Activated CD4-positive, alpha-beta memory T cell treated with anti-CD3 and anti-CD28 coated beads for 36 hours (primary cell): ENCODE results near the gene PSMD6. TPM values are rescaled to one million over a fixed set of nuclear protein-coding genes. Genes with fewer than 3 reads are reported as not detected.

ENCODE experiments used
- CTCF ChIA-PET: fragments of 350-600 bp; sonication (Branson Sonifier 250); formaldehyde crosslinking; loops from one replicate; lab custom pipeline; 2021; ENCODE audit warnings: antibody characterized with exemption, inconsistent platforms; lab: Charles Lee
- POLR2A ChIA-PET: fragments of 350-600 bp; sonication (Branson Sonifier 250); formaldehyde crosslinking; loops from one replicate; lab custom pipeline; 2021; ENCODE audit warnings: antibody characterized with exemption; lab: Charles Lee
- DNase-seq: peaks from one replicate; pipeline ENCODE4 v3.0.0-alpha.2; 2020
- H3K27ac Mint-ChIP-seq: one replicate; pipeline ENCODE4 v1.8.0; 2021; ENCODE audit warnings: mixed read lengths
- H3K27me3 Mint-ChIP-seq: one replicate; pipeline ENCODE4 v1.8.0; 2021; ENCODE audit warnings: mixed read lengths
- H3K36me3 Mint-ChIP-seq: one replicate; pipeline ENCODE4 v1.8.0; 2021; ENCODE audit warnings: mixed read lengths
- H3K4me1 Mint-ChIP-seq: one replicate; pipeline ENCODE4 v1.8.0; 2021; ENCODE audit warnings: low read depth, mixed read lengths
- H3K4me3 Mint-ChIP-seq: one replicate; pipeline ENCODE4 v1.8.0; 2021; ENCODE audit warnings: mild to moderate bottlenecking, mixed read lengths
- H3K9me3 Mint-ChIP-seq: one replicate; pipeline ENCODE4 v1.8.0; 2021; ENCODE audit warnings: mixed read lengths
- intact Hi-C: fragments of 100-400 bp; cut with micrococcal nuclease; formaldehyde crosslinking; loops from one replicate; pipeline ENCODE4 v1.15.1; 2023
- total RNA-seq, 2 experiments: library from RNA; stranded (reverse); gene quantifications; one replicate each; pipeline ENCODE4 v1.2.3, GENCODE V29; 2021

PSMD6 gene
- total RNA-seq: 100 to 1,000 TPM; 104 to 109 TPM

GRCh38 chr3:64023187-64023860 lies at the start of gene PSMD6:
PSMD6 (minus strand) TSS chr3:64023494; CDS start chr3:64023419, 75 bp downstream.
- Mint-ChIP-seq H3K27me3 (peaks cover 5% of the 10 kb centered on the region), H3K4me1 (peaks cover 27% of the 10 kb centered on the region), H3K36me3 (peaks cover 21% of the 10 kb centered on the region), H3K4me3 (peak within 1 kb of the TSS; percentile 85), H3K9me3 (no peaks in the 10 kb centered on the region), H3K27ac (peak within 1 kb of the TSS; percentile 76)
- intact Hi-C loops: loop anchor here (2.0 to 5.0 kb wide), 3 partner anchors 57 to 161 kb away; partner anchors contain the start of genes ATXN7, SCAANT1 and THOC7
- peak; percentile 95 for DNase-seq
- CTCF ChIA-PET: interaction anchor here (0.6 to 3.0 kb wide), 19 partner anchors 9 to 461 kb away, joined by 3 to 21 read pairs (median 4); partner anchors contain the start of gene SCAANT1
- POLR2A ChIA-PET: interaction anchor here (0.6 to 2.6 kb wide), 4 partner anchors 15 to 1282 kb away, joined by 3 to 10 read pairs (median 4); partner anchors contain the start of gene SCAANT1

GRCh38 chr3:64072126-64072525 lies 48.8 kb upstream of the PSMD6 start:
- intact Hi-C loops: no loop called here
- CTCF ChIA-PET: no interaction called here
- POLR2A ChIA-PET: no interaction called here
- Mint-ChIP-seq H3K9me3 (no peaks in the 10 kb centered on the region), H3K36me3 (no peaks in the 10 kb centered on the region), H3K27me3 (peaks cover 21% of the 10 kb centered on the region), H3K4me3 (no peak overlapping the region), H3K27ac (no peak overlapping the region), H3K4me1 (no peaks in the 10 kb centered on the region)
- DNase-seq: no peak

GRCh38 chr3:64070704-64071103 lies 47.4 kb upstream of the PSMD6 start:
- intact Hi-C loops: no loop called here
- CTCF ChIA-PET: no interaction called here
- Mint-ChIP-seq H3K27ac (no peak overlapping the region), H3K9me3 (no peaks in the 10 kb centered on the region), H3K4me1 (no peaks in the 10 kb centered on the region), H3K27me3 (peaks cover 16% of the 10 kb centered on the region), H3K36me3 (no peaks in the 10 kb centered on the region), H3K4me3 (no peak overlapping the region)
- DNase-seq: no peak
- POLR2A ChIA-PET: no interaction called here

GRCh38 chr3:64067506-64068346 lies 44.4 kb upstream of the PSMD6 start:
- POLR2A ChIA-PET: no interaction called here
- Mint-ChIP-seq H3K27me3 (peaks cover 21% of the 10 kb centered on the region), H3K9me3 (no peaks in the 10 kb centered on the region), H3K27ac (no peak overlapping the region), H3K4me3 (no peak overlapping the region), H3K4me1 (no peaks in the 10 kb centered on the region), H3K36me3 (no peaks in the 10 kb centered on the region)
- no peak for DNase-seq
- CTCF ChIA-PET: no interaction called here
- intact Hi-C loops: no loop called here

GRCh38 chr3:64064804-64065203 lies 41.5 kb upstream of the PSMD6 start:
- intact Hi-C loops: no loop called here
- Mint-ChIP-seq H3K4me1 (no peaks in the 10 kb centered on the region), H3K36me3 (no peaks in the 10 kb centered on the region), H3K4me3 (no peak overlapping the region), H3K27ac (no peak overlapping the region), H3K9me3 (no peaks in the 10 kb centered on the region), H3K27me3 (peaks cover 25% of the 10 kb centered on the region)
- no peak for DNase-seq
- POLR2A ChIA-PET: no interaction called here
- CTCF ChIA-PET: no interaction called here

- peaks cover 29% of the 10 kb centered on the region for H3K27me3 Mint-ChIP-seq
- ChIA-PET POLR2A (no interaction called here), CTCF (no interaction called here)
- intact Hi-C loops: no loop called here
- no peaks in the 10 kb centered on the region for H3K9me3 Mint-ChIP-seq
- no peak overlapping the region for H3K4me3 Mint-ChIP-seq
- no peak for DNase-seq
- H3K36me3 Mint-ChIP-seq: no peaks in the 10 kb centered on the region
- H3K4me1 Mint-ChIP-seq: no peaks in the 10 kb centered on the region
- H3K27ac Mint-ChIP-seq: no peak overlapping the region
Observed at GRCh38 chr3:64063983-64064438, 40.7 kb upstream of the PSMD6 start.

GRCh38 chr3:64063207-64063982 lies 40.1 kb upstream of the PSMD6 start:
- Mint-ChIP-seq H3K4me3 (no peak overlapping the region), H3K36me3 (no peaks in the 10 kb centered on the region), H3K27ac (no peak overlapping the region), H3K27me3 (peaks cover 32% of the 10 kb centered on the region), H3K4me1 (no peaks in the 10 kb centered on the region), H3K9me3 (no peaks in the 10 kb centered on the region)
- POLR2A ChIA-PET: no interaction called here
- intact Hi-C loops: no loop called here
- no peak for DNase-seq
- CTCF ChIA-PET: no interaction called here

- Mint-ChIP-seq H3K4me1 (no peaks in the 10 kb centered on the region), H3K4me3 (no peak overlapping the region), H3K27me3 (peaks cover 40% of the 10 kb centered on the region), H3K27ac (no peak overlapping the region), H3K36me3 (no peaks in the 10 kb centered on the region), H3K9me3 (no peaks in the 10 kb centered on the region)
- no peak for DNase-seq
- POLR2A ChIA-PET: no interaction called here
- intact Hi-C loops: no loop called here
- CTCF ChIA-PET: no interaction called here
Observed at GRCh38 chr3:64061628-64062027, 38.3 kb upstream of the PSMD6 start.

- H3K36me3 Mint-ChIP-seq: no peaks in the 10 kb centered on the region
- H3K4me3 Mint-ChIP-seq: no peak overlapping the region
- no peak overlapping the region for H3K27ac Mint-ChIP-seq
- H3K4me1 Mint-ChIP-seq: no peaks in the 10 kb centered on the region
- intact Hi-C loops: no loop called here
- POLR2A ChIA-PET: no interaction called here
- CTCF ChIA-PET: interaction anchor here (1.7 kb wide), 1 partner anchor 35 kb away, joined by 4 read pairs; no protein-coding TSS in a partner anchor
- peaks cover 41% of the 10 kb centered on the region for H3K27me3 Mint-ChIP-seq
- DNase-seq: no peak
- H3K9me3 Mint-ChIP-seq: no peaks in the 10 kb centered on the region
Observed at GRCh38 chr3:64059484-64060175, 36.3 kb upstream of the PSMD6 start.

- H3K4me3 Mint-ChIP-seq: no peak overlapping the region
- H3K4me1 Mint-ChIP-seq: no peaks in the 10 kb centered on the region
- H3K9me3 Mint-ChIP-seq: no peaks in the 10 kb centered on the region
- ChIA-PET CTCF (interaction anchor here (0.7 to 1.7 kb wide), 2 partner anchors 33 to 1010 kb away, joined by 3 to 4 read pairs; no protein-coding TSS in a partner anchor), POLR2A (no interaction called here)
- H3K27me3 Mint-ChIP-seq: peaks cover 41% of the 10 kb centered on the region
- intact Hi-C loops: no loop called here
- no peak overlapping the region for H3K27ac Mint-ChIP-seq
- no peak for DNase-seq
- H3K36me3 Mint-ChIP-seq: no peaks in the 10 kb centered on the region
Observed at GRCh38 chr3:64058566-64058965, 35.3 kb upstream of the PSMD6 start.

- Mint-ChIP-seq H3K4me1 (no peaks in the 10 kb centered on the region), H3K27me3 (peaks cover 36% of the 10 kb centered on the region)
- intact Hi-C loops: no loop called here
Observed at GRCh38 chr3:64057231-64057630, 33.9 kb upstream of the PSMD6 start.

More at GRCh38 chr3:64057231-64057630, 33.9 kb upstream of the PSMD6 start:
- CTCF ChIA-PET: no interaction called here
- H3K4me3 Mint-ChIP-seq: no peak overlapping the region
- no peaks in the 10 kb centered on the region for H3K9me3 Mint-ChIP-seq
- DNase-seq: no peak
- no peaks in the 10 kb centered on the region for H3K36me3 Mint-ChIP-seq
- H3K27ac Mint-ChIP-seq: no peak overlapping the region
- POLR2A ChIA-PET: no interaction called here
